ENCODE data around the gene CAPN7.

- TF ChIP-seq CTCF (IDR thresholded peaks at IDR 0.05), result no peak
- no peak for TF ChIP-seq EZH2phosphoT487 (IDR thresholded peaks at IDR 0.05)
These were observed 24.5 kb upstream of the CAPN7 start for GRCh38 chr3:15181511-15181910.
